ENCODE measurements around the gene NIPBL.
A peak's percentile ranks its signal among the peaks of the same experiment; 100 is the strongest.
"Not testable (repeated sequence)": the region's sequence is repeated elsewhere in the genome, so short reads cannot be mapped to it uniquely, and the experiment has no call there.

The NIPBL gene

GRCh38 chr5:36953043-36953442 is 76.5 kb downstream of the NIPBL start:
- no peaks in the 10 kb centered on the region for H3K27me3 ChIP-seq (ENCODE audit: low read depth)
- no peak overlapping the region for H3K4me3 ChIP-seq
- peaks cover 3% of the 10 kb centered on the region; the same call in 1 of the 2 replicates for H3K36me3 ChIP-seq (replicated peaks)
- peaks cover 10% of the 10 kb centered on the region for H3K4me1 ChIP-seq
- no peak for DNase-seq (ENCODE audit: low spot score in 2 of 2)
- no peaks in the 10 kb centered on the region for H3K9me3 ChIP-seq
- in situ Hi-C loops (cut with MboI; ENCODE audit: low sequenced_read_pairs): no loop called here

DNA sequence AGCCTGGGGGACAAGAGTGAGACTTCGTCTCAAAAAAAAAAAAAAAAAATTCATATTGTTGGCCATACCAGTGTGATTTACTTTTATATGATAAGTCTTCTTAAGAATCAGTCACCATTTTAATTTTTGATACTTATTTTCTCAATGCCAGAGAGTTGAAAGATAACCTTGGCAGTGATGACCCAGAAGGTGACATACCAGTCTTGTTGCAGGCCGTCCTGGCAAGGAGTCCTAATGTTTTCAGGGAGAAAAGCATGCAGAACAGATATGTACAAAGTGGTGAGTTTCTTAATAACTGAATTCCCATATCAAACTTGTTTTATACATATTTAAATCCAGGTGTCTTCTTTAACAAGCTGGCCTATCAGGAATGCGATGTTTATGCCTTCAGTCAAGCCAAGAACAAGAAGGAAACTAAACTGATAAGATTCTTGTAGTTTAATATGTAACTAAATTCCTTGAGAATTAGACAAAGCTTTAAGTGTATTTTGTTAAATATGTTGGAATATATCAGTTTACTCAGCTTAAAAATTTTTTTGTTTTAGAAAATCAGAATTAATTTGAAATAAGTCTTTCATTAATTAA is 81.5 kb downstream of the NIPBL start:
- no peaks in the 10 kb centered on the region for H3K4me1 ChIP-seq
- peaks cover 11% of the 10 kb centered on the region for H3K36me3 ChIP-seq (replicated peaks)
- no peaks in the 10 kb centered on the region for H3K9me3 ChIP-seq
- H3K27me3 ChIP-seq (ENCODE audit: low read depth): no peaks in the 10 kb centered on the region
- H3K4me3 ChIP-seq: no peak overlapping the region
- in situ Hi-C loops (cut with MboI; ENCODE audit: low sequenced_read_pairs): no loop called here
- DNase-seq (ENCODE audit: low spot score in 2 of 2): no peak

DNA sequence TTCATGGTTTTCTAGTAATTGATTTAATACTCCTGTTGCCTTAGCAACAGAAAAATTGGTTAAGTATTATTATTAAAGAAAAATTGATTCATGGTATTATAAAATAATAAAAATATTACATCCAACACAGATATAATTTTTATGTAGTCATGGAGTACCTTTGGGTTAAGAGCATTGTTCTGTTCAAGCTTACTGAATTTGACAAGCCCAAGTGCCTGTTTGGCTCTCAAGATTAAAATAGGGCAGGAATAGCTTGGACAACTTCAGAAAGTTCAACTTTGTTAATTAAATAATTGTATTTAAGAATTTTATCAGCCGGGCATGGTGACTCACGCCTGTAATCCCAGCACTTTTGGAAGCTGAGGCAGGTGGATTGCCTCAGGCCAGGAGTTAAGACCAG is 82.0 kb downstream of the NIPBL start:
- Histone ChIP-seq H3K36me3 (replicated peaks) (peaks cover 11% of the 10 kb centered on the region), H3K4me1 (no peaks in the 10 kb centered on the region), H3K4me3 (no peak overlapping the region), H3K9me3 (no peaks in the 10 kb centered on the region), H3K27me3 (ENCODE audit: low read depth) (no peaks in the 10 kb centered on the region)
- in situ Hi-C loops (cut with MboI; ENCODE audit: low sequenced_read_pairs): no loop called here
- DNase-seq (ENCODE audit: low spot score in 2 of 2): no peak

GRCh38 chr5:36965179-36965578 is 88.6 kb downstream of the NIPBL start:
- no peaks in the 10 kb centered on the region for H3K27me3 ChIP-seq (ENCODE audit: low read depth)
- no peak for DNase-seq (ENCODE audit: low spot score in 2 of 2)
- no peaks in the 10 kb centered on the region for H3K4me1 ChIP-seq
- no peak overlapping the region for H3K4me3 ChIP-seq
- in situ Hi-C loops (cut with MboI; ENCODE audit: low sequenced_read_pairs): no loop called here
- no peaks in the 10 kb centered on the region for H3K9me3 ChIP-seq
- peaks cover 26% of the 10 kb centered on the region for H3K36me3 ChIP-seq (replicated peaks)

- Histone ChIP-seq H3K4me1 (peaks cover 7% of the 10 kb centered on the region), H3K27me3 (ENCODE audit: low read depth) (no peaks in the 10 kb centered on the region), H3K36me3 (replicated peaks) (peaks cover 19% of the 10 kb centered on the region), H3K4me3 (no peak overlapping the region), H3K9me3 (no peaks in the 10 kb centered on the region)
- no peak for DNase-seq (ENCODE audit: low spot score in 2 of 2)
- in situ Hi-C loops (cut with MboI; ENCODE audit: low sequenced_read_pairs): no loop called here
Observed at GRCh38 chr5:36969700-36970395, 93.3 kb downstream of the NIPBL start.

GRCh38 chr5:36978196-36978595 is 101.6 kb downstream of the NIPBL start:
- H3K36me3 ChIP-seq (replicated peaks): peaks cover 20% of the 10 kb centered on the region
- H3K27me3 ChIP-seq (ENCODE audit: low read depth): no peaks in the 10 kb centered on the region
- DNase-seq (ENCODE audit: low spot score in 2 of 2): no peak
- in situ Hi-C loops (cut with MboI; ENCODE audit: low sequenced_read_pairs): no loop called here
- H3K4me1 ChIP-seq: peaks cover 7% of the 10 kb centered on the region
- no peaks in the 10 kb centered on the region for H3K9me3 ChIP-seq
- H3K4me3 ChIP-seq: no peak overlapping the region

GRCh38 chr5:36982146-36982545 is 105.6 kb downstream of the NIPBL start:
- Histone ChIP-seq H3K4me1 (peaks cover 8% of the 10 kb centered on the region), H3K9me3 (no peaks in the 10 kb centered on the region), H3K36me3 (replicated peaks) (peaks cover 7% of the 10 kb centered on the region), H3K4me3 (no peak overlapping the region), H3K27me3 (ENCODE audit: low read depth) (no peaks in the 10 kb centered on the region)
- in situ Hi-C loops (cut with MboI; ENCODE audit: low sequenced_read_pairs): no loop called here
- no peak for DNase-seq (ENCODE audit: low spot score in 2 of 2)

- no peaks in the 10 kb centered on the region for H3K9me3 ChIP-seq
- DNase-seq (ENCODE audit: low spot score in 2 of 2): no peak
- in situ Hi-C loops (cut with MboI; ENCODE audit: low sequenced_read_pairs): no loop called here
- no peak overlapping the region for H3K4me3 ChIP-seq
- no peaks in the 10 kb centered on the region; the same call in 1 of the 2 replicates for H3K36me3 ChIP-seq (replicated peaks)
- no peaks in the 10 kb centered on the region for H3K27me3 ChIP-seq (ENCODE audit: low read depth)
- H3K4me1 ChIP-seq: peaks cover 8% of the 10 kb centered on the region
Observed at GRCh38 chr5:36985387-36985786, 108.8 kb downstream of the NIPBL start.

DNA sequence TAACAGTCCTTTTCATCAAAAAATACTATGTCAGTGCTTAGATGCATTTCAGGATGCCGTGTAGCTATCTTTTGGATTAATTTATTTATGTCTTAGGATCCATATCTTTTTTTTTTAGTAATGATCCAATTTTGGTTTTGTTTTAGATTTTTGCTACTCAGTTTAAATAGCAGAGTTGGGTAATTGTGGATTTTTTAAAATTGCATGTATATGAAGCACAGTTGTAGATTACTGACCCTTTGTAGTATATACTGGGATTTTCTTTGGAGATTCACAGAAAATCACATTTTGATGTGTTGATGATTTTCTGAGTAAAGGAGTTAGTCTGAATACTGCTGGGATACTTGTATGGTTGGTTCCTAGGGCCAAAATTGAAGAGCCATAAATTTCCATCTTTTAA is 111.8 kb downstream of the NIPBL start:
- DNase-seq (ENCODE audit: low spot score in 2 of 2): no peak
- no peaks in the 10 kb centered on the region; the same call in 1 of the 2 replicates for H3K36me3 ChIP-seq (replicated peaks)
- no peaks in the 10 kb centered on the region for H3K9me3 ChIP-seq
- no peak overlapping the region for H3K4me3 ChIP-seq
- no peaks in the 10 kb centered on the region for H3K27me3 ChIP-seq (ENCODE audit: low read depth)
- in situ Hi-C loops (cut with MboI; ENCODE audit: low sequenced_read_pairs): no loop called here
- H3K4me1 ChIP-seq: peaks cover 8% of the 10 kb centered on the region

DNA sequence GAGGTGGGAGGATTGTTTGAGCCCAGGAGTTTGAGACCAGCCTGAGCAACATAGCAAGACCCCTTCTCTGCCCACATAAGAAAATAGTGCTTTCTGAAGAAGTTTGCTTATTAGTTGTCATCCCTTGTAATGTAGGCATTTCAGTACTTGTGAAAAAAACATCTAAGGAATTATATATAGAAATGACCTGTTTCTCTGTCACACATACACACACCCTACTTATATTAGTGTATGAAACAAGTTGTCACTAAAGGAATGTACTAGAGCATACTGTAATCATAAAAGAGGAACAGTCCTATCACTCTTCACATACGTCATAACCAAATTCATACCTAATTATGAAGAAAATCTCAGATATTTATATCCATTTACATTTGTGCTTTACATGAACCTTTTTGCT is 122.0 kb downstream of the NIPBL start:
- Histone ChIP-seq H3K36me3 (replicated peaks) (peaks cover 13% of the 10 kb centered on the region), H3K9me3 (no peaks in the 10 kb centered on the region), H3K27me3 (ENCODE audit: low read depth) (no peaks in the 10 kb centered on the region), H3K4me3 (no peak overlapping the region), H3K4me1 (no peaks in the 10 kb centered on the region)
- in situ Hi-C loops (cut with MboI; ENCODE audit: low sequenced_read_pairs): no loop called here
- no peak for DNase-seq (ENCODE audit: low spot score in 2 of 2)

GRCh38 chr5:37002176-37002751 is 125.7 kb downstream of the NIPBL start:
- Histone ChIP-seq H3K4me3 (no peak overlapping the region), H3K27me3 (ENCODE audit: low read depth) (no peaks in the 10 kb centered on the region), H3K4me1 (no peaks in the 10 kb centered on the region), H3K36me3 (replicated peaks) (peaks cover 22% of the 10 kb centered on the region), H3K9me3 (no peaks in the 10 kb centered on the region)
- in situ Hi-C loops (cut with MboI; ENCODE audit: low sequenced_read_pairs): loop anchor here (25.0 kb wide), 1 partner anchor 265 kb away; no protein-coding TSS in a partner anchor
- no peak for DNase-seq (ENCODE audit: low spot score in 2 of 2)

- no peaks in the 10 kb centered on the region for H3K27me3 ChIP-seq (ENCODE audit: low read depth)
- no peak overlapping the region for H3K4me3 ChIP-seq
- no peaks in the 10 kb centered on the region for H3K9me3 ChIP-seq
- H3K36me3 ChIP-seq (replicated peaks): peaks cover 32% of the 10 kb centered on the region
- DNase-seq (ENCODE audit: low spot score in 2 of 2): no peak
- H3K4me1 ChIP-seq: no peaks in the 10 kb centered on the region
- in situ Hi-C loops (cut with MboI; ENCODE audit: low sequenced_read_pairs): loop anchor here (25.0 kb wide), 1 partner anchor 268 kb away; no protein-coding TSS in a partner anchor
Observed at GRCh38 chr5:37005252-37005651, 128.7 kb downstream of the NIPBL start.

DNA sequence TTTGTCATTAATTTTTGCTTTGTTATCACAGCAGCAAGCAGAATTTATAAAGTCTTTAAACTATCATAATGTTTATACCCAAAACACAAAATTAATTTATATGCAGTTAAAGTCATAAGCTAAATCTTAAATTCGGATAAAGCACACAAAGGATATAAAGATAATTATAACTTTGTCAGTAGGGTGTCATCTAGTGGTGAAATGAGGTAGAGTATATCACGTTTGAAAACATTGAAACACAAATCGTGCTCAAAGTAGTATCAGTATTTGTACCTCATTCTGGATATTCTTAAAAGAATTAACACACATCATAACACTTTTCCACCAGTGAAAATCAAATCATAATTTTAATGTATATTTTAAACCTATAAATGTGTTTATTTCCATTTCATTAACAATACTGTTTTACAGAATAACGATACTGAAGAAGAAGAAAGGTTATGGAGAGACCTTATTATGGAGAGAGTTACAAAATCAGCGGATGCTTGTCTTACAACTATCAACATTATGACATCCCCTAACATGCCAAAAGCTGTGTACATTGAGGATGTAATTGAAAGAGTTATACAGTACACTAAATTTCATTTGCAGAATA is 129.5 kb downstream of the NIPBL start:
- H3K27me3 ChIP-seq (ENCODE audit: low read depth): no peaks in the 10 kb centered on the region
- in situ Hi-C loops (cut with MboI; ENCODE audit: low sequenced_read_pairs): loop anchor here (25.0 kb wide), 1 partner anchor 269 kb away; no protein-coding TSS in a partner anchor
- H3K4me1 ChIP-seq: no peaks in the 10 kb centered on the region
- H3K9me3 ChIP-seq: no peaks in the 10 kb centered on the region
- peak in 1 of 2 experiments; percentile 52 for DNase-seq (ENCODE audit: low spot score in 2 of 2)
- H3K36me3 ChIP-seq (replicated peaks): peaks cover 34% of the 10 kb centered on the region
- no peak overlapping the region for H3K4me3 ChIP-seq

DNA sequence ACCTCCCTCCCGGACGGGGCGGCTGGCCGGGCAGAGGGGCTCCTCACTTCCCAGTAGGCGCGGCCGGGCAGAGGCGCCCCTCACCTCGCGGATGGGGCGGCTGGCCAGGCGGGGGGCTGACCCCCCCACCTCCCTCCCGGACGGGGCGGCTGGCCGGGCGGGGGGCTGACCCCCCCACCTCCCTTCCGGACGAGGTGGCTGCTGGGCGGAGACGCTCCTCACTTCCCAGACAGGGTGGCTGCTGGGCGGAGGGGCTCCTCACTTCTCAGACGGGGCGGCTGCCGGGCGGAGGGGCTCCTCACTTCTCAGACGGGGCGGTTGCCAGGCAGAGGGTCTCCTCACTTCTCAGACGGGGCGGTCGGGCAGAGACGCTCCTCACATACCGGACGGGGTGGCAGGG is 136.6 kb downstream of the NIPBL start:
- not testable (repeated sequence) for H3K9me3 ChIP-seq; H3K27me3 ChIP-seq (ENCODE audit: low read depth); DNase-seq (ENCODE audit: low spot score in 2 of 2); H3K4me3 ChIP-seq; H3K4me1 ChIP-seq
- peaks cover 28% of the 10 kb centered on the region for H3K36me3 ChIP-seq (replicated peaks)
- in situ Hi-C loops (cut with MboI; ENCODE audit: low sequenced_read_pairs): loop anchor here (25.0 kb wide), 1 partner anchor 276 kb away; no protein-coding TSS in a partner anchor
